HepG2 (cell line): ENCODE data around the gene PACS2. TPM values are rescaled to one million over a fixed set of nuclear protein-coding genes. Genes with fewer than 3 reads are reported as not detected.

Source experiments
- CBX1 ChIP-seq: IDR thresholded peaks from one replicate; pipeline ENCODE4 v1.6.1; 2016; ENCODE audit warnings: antibody characterized with exemption, low read depth
- HDAC1 ChIP-seq: sonication (generic); formaldehyde crosslinking; IDR thresholded peaks from 2 replicates; pipeline ENCODE4 v1.5.1; 2020; ENCODE audit warnings: mild to moderate bottlenecking, missing genetic modification reagents
- HNRNPL ChIP-seq: fragments of 200-400 bp; formaldehyde crosslinking; IDR thresholded peaks from 2 replicates; pipeline ENCODE4 v1.6.1; 2017; ENCODE audit warnings: mild to moderate bottlenecking, low read depth, low read length
- MLX ChIP-seq: IDR thresholded peaks from 2 replicates; pipeline ENCODE4 v1.6.1; 2016
- NKX3-1 ChIP-seq: sonication (generic); formaldehyde crosslinking; IDR thresholded peaks from 2 replicates; pipeline ENCODE4 v1.5.0; 2020; ENCODE audit warnings: missing genetic modification reagents
- NONO ChIP-seq, 2 experiments: fragments of 450-650 bp in 1 of 2; sonication (generic) in 1 of 2; formaldehyde crosslinking in 1 of 2; IDR thresholded peaks in 1 of 2; conservative IDR thresholded peaks in 1 of 2; 2 replicates each; pipeline versions ENCODE4 v1.6.1 to v1.8.0; 2017 to 2022; ENCODE audit warnings: mild to moderate bottlenecking in 1 of 2, missing genetic modification reagents in 1 of 2, moderate library complexity in 1 of 2
- PCBP1 ChIP-seq: fragments of 200-400 bp; formaldehyde crosslinking; IDR thresholded peaks from 2 replicates; pipeline ENCODE4 v1.6.1; 2017; ENCODE audit warnings: mild to moderate bottlenecking, low read depth, low read length, borderline replicate concordance
- RFXAP ChIP-seq: sonication (generic); formaldehyde crosslinking; IDR thresholded peaks from 2 replicates; pipeline ENCODE4 v1.4.0; 2020; ENCODE audit warnings: missing genetic modification reagents, borderline replicate concordance
- SMAD1 ChIP-seq: sonication (generic); formaldehyde crosslinking; IDR thresholded peaks from 2 replicates; pipeline ENCODE4 v1.4.0; 2020; ENCODE audit warnings: missing genetic modification reagents, low read depth, mild to moderate bottlenecking, borderline replicate concordance
- SOX13 ChIP-seq, 3 experiments: fragments of 450-650 bp in 1 of 3; sonication (generic) in 1 of 3; formaldehyde crosslinking in 1 of 3; IDR thresholded peaks in 2 of 3; conservative IDR thresholded peaks in 1 of 3; 2 replicates each; pipeline versions ENCODE4 v1.5.0 to v1.6.1; 2016 to 2020; ENCODE audit warnings: antibody characterized with exemption in 1 of 3, mild to moderate bottlenecking in 1 of 3, missing compliant biosample characterization in 1 of 3, missing genetic modification reagents in 1 of 3, moderate library complexity in 1 of 3
- SPEN ChIP-seq: sonication (generic); formaldehyde crosslinking; IDR thresholded peaks from 2 replicates; pipeline ENCODE4 v1.5.1; 2020; ENCODE audit warnings: low read depth, mild to moderate bottlenecking, missing genetic modification reagents
- TSC22D2 ChIP-seq: sonication (generic); formaldehyde crosslinking; IDR thresholded peaks from 2 replicates; pipeline ENCODE4 v1.5.1; 2020; ENCODE audit warnings: missing genetic modification reagents, mild to moderate bottlenecking, borderline replicate concordance
- ZBTB37 ChIP-seq: sonication (generic); formaldehyde crosslinking; IDR thresholded peaks from 2 replicates; pipeline ENCODE4 v1.4.0; 2020; ENCODE audit warnings: mild to moderate bottlenecking, missing genetic modification reagents
- ZFP82 ChIP-seq: sonication (generic); formaldehyde crosslinking; IDR thresholded peaks from 2 replicates; pipeline ENCODE4 v1.5.1; 2020; ENCODE audit warnings: mild to moderate bottlenecking, missing genetic modification reagents, borderline replicate concordance
- ZHX1 ChIP-seq: sonication (generic); formaldehyde crosslinking; IDR thresholded peaks from 2 replicates; pipeline ENCODE4 v1.8.1; 2022; ENCODE audit warnings: low read depth, mild to moderate bottlenecking, missing genetic modification reagents
- ZNF317 ChIP-seq: sonication (generic); formaldehyde crosslinking; IDR thresholded peaks from 2 replicates; pipeline ENCODE4 v1.5.0; 2020; ENCODE audit warnings: mild to moderate bottlenecking, missing genetic modification reagents
- ZNF569 ChIP-seq: sonication (generic); formaldehyde crosslinking; IDR thresholded peaks from 2 replicates; pipeline ENCODE4 v1.5.0; 2020; ENCODE audit warnings: mild to moderate bottlenecking, missing genetic modification reagents, moderate library complexity, borderline replicate concordance
- ZNF607 ChIP-seq: sonication (generic); formaldehyde crosslinking; IDR thresholded peaks from 2 replicates; pipeline ENCODE4 v1.5.1; 2020; ENCODE audit warnings: missing genetic modification reagents, mild to moderate bottlenecking, borderline replicate concordance
- polyA plus RNA-seq, 8 experiments: library from polyadenylated mRNA; depleted of rRNA in 3 of 8; stranded (reverse) in 7 of 8; unstranded in 1 of 8; fragments of >200 nt; fragmentation: Illumina TruSeq in 4 of 8; extraction: Trizol in 4 of 8; gene quantifications; 2 replicates each; pipeline versions ENCODE4 v1.2.1 to v1.2.3, GENCODE V29; 2011 to 2016; ENCODE audit warnings: low read depth in 4 of 8, missing spikeins in 1 of 8, mixed read lengths in 1 of 8; ENCODE audit not compliant: insufficient read depth in 1 of 8
- total RNA-seq, 5 experiments: library from RNA; depleted of rRNA; stranded (reverse); fragments of >200 nt; fragmentation: Illumina TruSeq; extraction: Trizol; gene quantifications; 2 replicates each; pipeline ENCODE4 v1.2.3, GENCODE V29; 2016; ENCODE audit warnings: low read depth in 1 of 5
- TF ChIP-seq, protein P1 (sequence below): sonication (generic); formaldehyde crosslinking; IDR thresholded peaks from 2 replicates; pipeline ENCODE4 v1.9.0; 2021; ENCODE audit warnings: missing genetic modification reagents, borderline replicate concordance

The PACS2 gene
- total and polyA plus RNA-seq, 2 of the 13 experiments (the other 11 are each of a cell fraction or from before 2014, with no cell fraction given): 23.6 to 27.6 TPM

GRCh38 chr14:105419195-105420091, 104.9 kb downstream of the PACS2 start, which contains the start of gene MTA1 (continued):
- TF ChIP-seq MLX (CRISPR knock-in tag) (peak; percentile 21; the same call in 1 of the 2 replicates), ZNF569 (CRISPR knock-in tag) (no peak), SMAD1 (0 out of 2 replicates have a peak, but pooled peaks have one; percentile 20), HNRNPL (peak; percentile 75; the same call in 1 of the 2 replicates), PCBP1 (0 out of 2 replicates have a peak, but pooled peaks have one; percentile 57), ZBTB37 (CRISPR knock-in tag) (no peak), NKX3-1 (CRISPR knock-in tag) (no peak), RFXAP (CRISPR knock-in tag) (peak; percentile 67; the same call in 1 of the 2 replicates), SOX13 (IDR thresholded peaks at IDR 0.05) (no peak), SOX13 (CRISPR knock-in tag; conservative IDR thresholded peaks at IDR 0.05 in 1 of 2, IDR thresholded peaks at IDR 0.05 in 1 of 2) (no peak), ZNF607 (CRISPR knock-in tag) (peak; percentile 18; the same call in 1 of the 2 replicates), ZHX1 (CRISPR knock-in tag) (no peak), ZNF317 (CRISPR knock-in tag) (0 out of 2 replicates have a peak, but pooled peaks have one; percentile 30), SPEN (CRISPR knock-in tag) (peak; percentile 50; the same call in 1 of the 2 replicates), ZFP82 (CRISPR knock-in tag) (peak; percentile 74; the same call in 1 of the 2 replicates), CBX1 (no peak), TSC22D2 (CRISPR knock-in tag) (peak; percentile 57; the same call in 1 of the 2 replicates), NONO (IDR thresholded peaks at IDR 0.05) (no peak), NONO (CRISPR knock-in tag; conservative IDR thresholded peaks at IDR 0.05) (peak; percentile 83), HDAC1 (CRISPR knock-in tag) (peak; percentile 87)
- TF ChIP-seq, protein P1, sequence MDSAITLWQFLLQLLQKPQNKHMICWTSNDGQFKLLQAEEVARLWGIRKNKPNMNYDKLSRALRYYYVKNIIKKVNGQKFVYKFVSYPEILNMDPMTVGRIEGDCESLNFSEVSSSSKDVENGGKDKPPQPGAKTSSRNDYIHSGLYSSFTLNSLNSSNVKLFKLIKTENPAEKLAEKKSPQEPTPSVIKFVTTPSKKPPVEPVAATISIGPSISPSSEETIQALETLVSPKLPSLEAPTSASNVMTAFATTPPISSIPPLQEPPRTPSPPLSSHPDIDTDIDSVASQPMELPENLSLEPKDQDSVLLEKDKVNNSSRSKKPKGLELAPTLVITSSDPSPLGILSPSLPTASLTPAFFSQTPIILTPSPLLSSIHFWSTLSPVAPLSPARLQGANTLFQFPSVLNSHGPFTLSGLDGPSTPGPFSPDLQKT (CRISPR knock-in tag): no peak
